Measurements from ENCODE around the gene CFI.
A peak's percentile ranks its signal among the peaks of the same experiment; 100 is the strongest.
"Not testable (repeated sequence)": the region's sequence is repeated elsewhere in the genome, so short reads cannot be mapped to it uniquely, and the experiment has no call there.

Gene CFI

DNA sequence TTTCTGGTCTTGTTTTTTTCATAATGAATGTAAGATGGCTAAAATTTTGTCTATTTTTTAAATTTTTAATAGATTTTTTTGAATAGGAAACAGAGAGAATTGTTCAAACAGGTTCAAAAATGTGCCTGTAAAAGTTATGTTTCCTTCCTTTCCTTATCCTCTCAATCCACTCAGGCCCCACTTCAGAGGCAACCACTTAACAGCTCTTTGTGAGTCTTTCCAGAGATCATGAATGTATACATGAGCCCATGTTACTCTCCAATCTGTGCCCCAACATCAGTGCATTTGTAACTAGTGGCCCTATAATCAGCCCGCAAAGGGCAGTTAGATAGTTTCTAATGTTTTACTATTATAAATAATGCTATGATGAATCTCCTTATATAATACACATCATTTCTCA lies 14.0 kb downstream of the CFI start:
- DNase-seq: no peak

- no peak for DNase-seq
Measured at GRCh38 chr4:109786846-109787245, 15.0 kb downstream of the CFI start.

- not testable (repeated sequence) for DNase-seq
Measured at GRCh38 chr4:109782092-109782491, 19.7 kb downstream of the CFI start.

GRCh38 chr4:109764789-109765402 lies 36.9 kb downstream of the CFI start:
- no peak for DNase-seq

- DNase-seq: no peak
Measured at GRCh38 chr4:109764376-109764775, 37.4 kb downstream of the CFI start.

GRCh38 chr4:109760682-109761081 lies 41.1 kb downstream of the CFI start:
- DNase-seq: no peak

DNA sequence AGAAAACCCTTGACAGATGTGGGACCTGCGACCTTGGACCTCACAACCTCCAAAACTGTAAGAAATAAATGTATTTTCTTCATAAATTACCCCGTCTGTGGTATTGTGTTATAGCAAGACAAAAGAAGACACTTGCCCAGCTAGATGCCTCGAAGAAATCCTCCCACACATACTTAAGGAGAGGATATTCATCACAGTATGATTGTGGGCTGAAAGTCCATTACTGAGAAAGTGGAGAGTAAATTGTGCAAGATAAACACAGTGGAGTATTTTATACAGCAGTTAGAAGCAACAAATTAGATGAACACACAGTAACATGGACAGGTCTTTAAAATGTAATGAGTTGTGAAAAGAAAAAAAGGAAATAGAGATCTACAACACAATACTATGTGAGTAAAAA lies 46.1 kb downstream of the CFI start:
- no peak for DNase-seq

GRCh38 chr4:109754093-109754857 lies 47.5 kb downstream of the CFI start:
- peak; percentile 28 for DNase-seq

- DNase-seq: no peak
Measured at GRCh38 chr4:109752525-109752924, 49.3 kb downstream of the CFI start.

DNA sequence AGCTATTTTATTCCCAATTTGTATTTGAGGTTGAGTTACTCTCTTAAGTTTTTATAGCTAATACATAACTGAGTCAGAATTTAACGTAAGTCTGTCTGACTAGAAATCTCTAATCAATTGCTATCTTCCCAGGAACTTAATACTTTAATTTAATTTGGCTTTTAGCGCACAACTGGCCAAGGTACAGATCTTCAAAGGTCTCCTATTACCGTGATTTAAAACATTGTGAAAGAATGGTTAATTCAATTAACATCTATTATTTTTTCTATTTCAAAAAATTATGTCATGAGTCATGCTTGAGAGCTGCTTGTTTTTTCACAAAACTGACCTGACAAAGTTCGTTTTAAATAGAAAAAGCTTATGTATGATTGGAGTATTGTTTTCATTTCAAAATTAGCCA lies 49.9 kb downstream of the CFI start:
- no peak for DNase-seq

DNA sequence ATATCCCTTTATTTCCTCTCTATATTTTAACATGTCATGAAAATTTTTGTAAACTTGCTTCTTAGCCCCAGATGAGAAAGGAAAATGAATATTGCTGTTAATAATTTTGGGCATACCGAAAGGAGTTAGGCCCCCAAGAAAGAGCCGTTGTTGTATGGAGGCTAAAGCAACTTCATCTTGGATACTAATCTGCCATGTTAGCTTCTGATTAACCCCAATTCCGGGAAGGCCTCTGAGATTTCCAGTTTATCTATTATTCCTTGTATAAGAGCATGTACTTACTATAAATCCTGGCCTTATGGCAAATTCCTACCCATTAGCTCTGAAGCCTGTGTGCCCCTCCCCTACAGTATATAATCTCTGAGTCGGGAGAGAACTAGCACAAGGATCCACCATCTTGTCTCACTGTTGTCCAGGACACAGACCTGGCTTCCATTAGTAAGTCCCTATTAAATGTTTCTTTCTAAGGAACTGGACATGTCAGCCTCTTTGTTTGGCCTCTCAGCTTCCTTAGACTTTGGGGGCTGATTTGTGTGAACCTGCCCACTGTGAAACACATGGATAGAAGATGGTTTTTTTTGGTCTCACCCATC lies 51.1 kb downstream of the CFI start:
- no peak for DNase-seq

DNA sequence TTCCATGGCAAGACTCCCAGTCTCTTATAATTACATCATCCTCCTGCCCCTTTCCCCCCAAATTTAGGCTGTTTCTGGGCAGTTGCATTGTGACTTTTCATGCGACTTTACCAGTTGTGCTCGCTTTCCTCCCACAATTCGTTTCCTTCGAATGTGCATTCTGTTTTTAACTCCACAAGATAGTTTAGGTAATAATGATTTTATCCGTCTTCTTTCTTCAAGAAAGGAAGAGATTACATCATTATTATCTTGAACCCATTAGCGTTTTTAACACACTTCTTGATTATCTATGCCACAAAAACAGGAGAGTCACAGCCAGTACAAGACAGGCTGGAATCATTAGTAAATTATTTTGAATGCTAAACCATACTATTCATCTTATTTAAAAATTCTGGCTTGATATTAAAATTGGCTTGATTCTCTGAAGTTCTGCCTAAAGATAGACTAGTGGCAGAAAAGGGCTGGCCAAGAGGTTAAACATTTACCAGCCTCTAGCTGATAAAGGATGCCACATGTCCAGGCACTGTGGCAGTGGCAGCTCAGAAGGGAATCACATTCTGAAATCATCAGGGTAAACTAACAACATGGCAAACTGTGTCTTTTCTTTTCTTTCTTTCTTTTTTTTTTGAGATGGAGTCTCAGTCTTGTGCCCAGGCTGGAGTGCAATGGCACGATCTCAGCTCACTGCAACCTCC lies 52.3 kb downstream of the CFI start:
- no peak for DNase-seq

GRCh38 chr4:109748114-109748513 lies 53.7 kb downstream of the CFI start:
- DNase-seq: no peak

GRCh38 chr4:109746728-109747127 lies 55.1 kb downstream of the CFI start:
- no peak for DNase-seq

DNA sequence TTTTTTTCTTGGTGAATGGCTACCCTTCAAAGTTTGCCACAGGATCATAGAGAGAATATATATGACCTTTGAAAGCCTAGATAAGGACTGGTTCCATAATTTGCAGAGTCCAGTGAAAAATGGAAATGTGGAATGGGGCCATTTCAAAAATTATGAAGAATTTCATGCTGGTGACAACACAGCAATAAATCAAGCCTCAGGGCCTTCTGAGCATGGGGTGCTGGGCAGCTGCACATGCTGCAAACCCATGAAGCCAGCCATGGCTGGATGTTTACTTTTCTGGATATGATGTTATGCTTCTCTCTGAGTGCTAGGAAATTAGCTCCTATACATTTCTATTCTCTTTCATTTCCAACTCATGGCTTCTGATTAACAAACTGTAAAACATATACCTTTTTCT lies 56.0 kb downstream of the CFI start:
- DNase-seq: no peak

DNA sequence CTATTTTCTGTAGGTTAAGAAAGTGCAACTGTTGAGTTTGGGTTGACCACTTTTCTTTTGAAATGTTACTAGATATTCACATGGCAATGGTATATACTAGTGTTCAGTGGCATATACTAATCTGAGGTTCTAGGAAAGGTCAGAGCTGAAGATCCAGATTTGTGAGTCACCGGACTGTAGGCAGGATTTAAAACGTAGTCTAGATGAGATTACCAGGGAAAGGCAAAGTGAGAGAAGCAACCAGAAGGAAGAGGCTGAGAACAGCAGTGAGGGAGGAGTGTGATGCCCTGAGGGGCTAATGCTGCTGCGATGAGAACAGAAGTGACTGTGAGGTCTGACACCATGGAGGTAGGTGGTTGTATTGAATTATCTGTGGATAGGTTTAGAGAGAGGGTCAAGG lies 62.3 kb downstream of the CFI start:
- no peak for DNase-seq

DNA sequence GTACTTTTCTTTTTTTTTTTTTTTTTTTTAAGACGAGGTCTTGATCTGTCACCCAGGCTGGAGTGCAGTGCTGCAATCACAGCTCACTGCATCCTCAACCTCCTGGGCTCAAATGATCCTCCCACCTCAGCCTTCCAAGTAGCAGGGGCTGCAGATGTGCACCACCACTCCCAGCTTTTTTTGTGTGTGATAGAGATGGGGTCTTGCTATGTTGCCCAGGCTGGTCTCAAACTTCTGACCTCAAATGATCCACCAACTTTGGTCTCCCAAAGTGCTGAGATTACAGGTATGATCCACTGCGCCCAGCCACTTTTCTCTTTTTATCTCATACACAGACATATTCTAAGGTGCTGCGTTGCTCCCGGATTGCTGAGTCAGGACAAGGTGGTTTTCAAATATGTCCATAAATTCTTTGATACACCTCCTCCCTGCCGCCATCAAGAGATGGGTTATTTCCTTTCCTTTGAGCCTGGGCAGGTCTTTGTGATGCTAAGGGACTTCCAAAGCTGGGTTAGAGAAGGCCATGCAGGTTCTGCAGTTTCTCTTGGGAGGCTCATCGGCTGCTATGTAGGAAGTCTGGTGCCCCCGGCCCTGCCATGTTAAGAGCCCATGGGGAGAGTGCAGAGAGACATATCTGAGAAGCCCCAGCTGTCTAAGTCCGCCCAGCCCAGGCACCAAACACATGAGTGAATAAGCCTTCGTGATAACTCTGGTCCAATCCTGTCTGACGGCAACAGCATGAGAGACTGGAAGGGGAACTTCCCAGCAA lies 63.5 kb downstream of the CFI start:
- no peak for DNase-seq

GRCh38 chr4:109735566-109736365 lies 66.0 kb downstream of the CFI start:
- DNase-seq: no peak

GRCh38 chr4:109733728-109734127 lies 68.1 kb downstream of the CFI start:
- no peak for DNase-seq

DNA sequence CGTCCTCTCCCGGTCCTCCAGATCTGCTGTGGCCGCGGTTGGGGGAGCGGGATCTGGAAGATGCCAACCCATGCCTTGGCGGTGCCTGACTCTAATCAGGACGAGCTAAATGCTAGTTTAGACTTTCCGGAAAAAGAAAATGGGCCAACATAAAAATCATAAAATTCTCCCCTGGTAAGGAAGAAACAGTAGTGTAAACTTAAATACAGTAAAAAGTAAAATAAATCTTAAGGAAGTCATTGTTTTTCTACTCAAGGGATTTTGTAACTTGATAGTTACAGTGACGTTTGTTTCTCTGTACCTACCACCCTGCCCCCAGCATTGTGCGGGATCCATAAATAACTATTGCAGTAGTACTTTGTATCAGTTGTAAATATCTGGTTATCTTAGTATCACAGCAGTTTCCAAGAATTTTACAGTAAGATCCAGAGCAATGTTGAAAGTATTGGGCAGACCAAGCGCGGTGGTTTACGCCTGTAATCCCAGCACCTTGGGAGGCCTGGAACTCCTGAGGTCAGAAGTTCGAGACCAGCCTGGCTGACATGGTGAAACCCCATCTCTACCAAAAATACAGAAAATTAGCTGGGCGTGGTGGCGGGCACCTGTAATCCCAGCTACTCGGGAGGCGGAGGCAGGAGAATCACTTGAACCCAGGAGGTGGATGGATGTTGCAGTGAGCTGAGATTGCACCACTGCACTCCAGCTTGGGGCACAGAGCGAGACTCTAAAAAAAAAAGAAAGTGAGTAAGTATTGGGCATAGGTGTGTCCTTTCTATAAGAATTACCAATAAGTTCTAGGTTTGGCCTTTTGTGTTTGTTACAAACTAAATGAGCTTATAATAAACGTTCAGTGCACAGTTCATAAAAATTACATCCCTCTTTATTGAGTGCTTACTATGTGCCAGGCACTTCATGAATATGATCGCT lies 70.9 kb downstream of the CFI start:
- no peak for DNase-seq

Data from retina (tissue), 1 donor.